Gastrocnemius medialis (tissue), 4 donors: ENCODE data around the gene CAMTA1.

ENCODE experiments used
- CTCF ChIP-seq, 5 experiments: fragments of 450-650 bp in 3 of 5; fragments of 200-600 bp in 2 of 5; sonication (generic) in 2 of 5; IDR thresholded peaks in 4 of 5; conservative IDR thresholded peaks in 1 of 5; 1 replicate in 4 of 5; 2 replicates in 1 of 5; pipeline ENCODE4 v1.5.1; 2016 to 2019; ENCODE audit warnings: antibody characterized with exemption in 5 of 5, mild to moderate bottlenecking in 3 of 5, moderate library complexity in 3 of 5
- POLR2A ChIP-seq, 2 donors: fragments of 450-650 bp; IDR thresholded peaks; one replicate each; pipeline ENCODE4 v1.6.1; 2017; ENCODE audit warnings: antibody characterized with exemption in 2 of 2, mild to moderate bottlenecking in 2 of 2, moderate library complexity in 2 of 2

GRCh38 chr1:7385471-7386225 is 600.4 kb downstream of the CAMTA1 start:
- TF ChIP-seq CTCF (IDR thresholded peaks at IDR 0.05 in 4 of 5, conservative IDR thresholded peaks at IDR 0.05 in 1 of 5) (no peak), POLR2A (IDR thresholded peaks at IDR 0.05) (no peak)
